Right lobe of liver (tissue), 4 donors: ENCODE results near the gene ZXDB.

ENCODE experiments used
- POLR2A ChIP-seq: fragments of 450-650 bp; IDR thresholded peaks from one replicate; pipeline ENCODE4 v1.6.1; 2017; ENCODE audit warnings: antibody characterized with exemption, mild to moderate bottlenecking
- TF ChIP-seq, protein P1 (sequence below), 4 donors: fragments of 200-600 bp in 3 of 4; fragments of 450-650 bp in 1 of 4; IDR thresholded peaks; one replicate each; pipeline versions ENCODE4 v1.5.1 to v1.8.0; 2016 to 2022; ENCODE audit warnings: antibody characterized with exemption in 4 of 4, mild to moderate bottlenecking in 2 of 4
- donor health status: DM: no; HTN: no; CAD: no.
- donor health status: DM: no; HTN: no; CAD: no.
- donor health status: DM: no; HTN: yes; CAD: no.

- TF ChIP-seq, protein P1, sequence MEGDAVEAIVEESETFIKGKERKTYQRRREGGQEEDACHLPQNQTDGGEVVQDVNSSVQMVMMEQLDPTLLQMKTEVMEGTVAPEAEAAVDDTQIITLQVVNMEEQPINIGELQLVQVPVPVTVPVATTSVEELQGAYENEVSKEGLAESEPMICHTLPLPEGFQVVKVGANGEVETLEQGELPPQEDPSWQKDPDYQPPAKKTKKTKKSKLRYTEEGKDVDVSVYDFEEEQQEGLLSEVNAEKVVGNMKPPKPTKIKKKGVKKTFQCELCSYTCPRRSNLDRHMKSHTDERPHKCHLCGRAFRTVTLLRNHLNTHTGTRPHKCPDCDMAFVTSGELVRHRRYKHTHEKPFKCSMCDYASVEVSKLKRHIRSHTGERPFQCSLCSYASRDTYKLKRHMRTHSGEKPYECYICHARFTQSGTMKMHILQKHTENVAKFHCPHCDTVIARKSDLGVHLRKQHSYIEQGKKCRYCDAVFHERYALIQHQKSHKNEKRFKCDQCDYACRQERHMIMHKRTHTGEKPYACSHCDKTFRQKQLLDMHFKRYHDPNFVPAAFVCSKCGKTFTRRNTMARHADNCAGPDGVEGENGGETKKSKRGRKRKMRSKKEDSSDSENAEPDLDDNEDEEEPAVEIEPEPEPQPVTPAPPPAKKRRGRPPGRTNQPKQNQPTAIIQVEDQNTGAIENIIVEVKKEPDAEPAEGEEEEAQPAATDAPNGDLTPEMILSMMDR (IDR thresholded peaks at IDR 0.05): no peak
- no peak for TF ChIP-seq POLR2A
Measured at GRCh38 chrX:57643698-57644097, 51.9 kb downstream of the ZXDB start.
